Smooth muscle cell (in vitro differentiated cells): ENCODE measurements around the gene STK26. TPM values are rescaled to one million over a fixed set of nuclear protein-coding genes. Genes with fewer than 3 reads are reported as not detected.
"Not testable (repeated sequence)": the region's sequence is repeated elsewhere in the genome, so short reads cannot be mapped to it uniquely, and the experiment has no call there.

ENCODE experiments used
- DNase-seq: peaks from one replicate; lab custom pipeline; 2025; ENCODE audit not compliant: unreplicated experiment; lab: John Stamatoyannopoulos, UW
- H2AFZ ChIP-seq: fragments of 200-600 bp; sonication (generic); 2 replicates; pipeline ENCODE4 v1.6.0; 2016; ENCODE audit warnings: antibody characterized with exemption, low read depth, mild to moderate bottlenecking
- H3F3A ChIP-seq: fragments of 200-600 bp; sonication (generic); 2 replicates; pipeline ENCODE4 v1.6.0; 2017; ENCODE audit warnings: antibody characterized with exemption, low read depth
- H3K27ac ChIP-seq: fragments of 200-600 bp; sonication (generic); 2 replicates; pipeline ENCODE4 v1.5.1; 2016; ENCODE audit warnings: low read depth, mild to moderate bottlenecking
- H3K27me3 ChIP-seq: fragments of 200-600 bp; sonication (generic); 2 replicates; pipeline ENCODE4 v1.6.1; 2016; ENCODE audit warnings: low read depth, mild to moderate bottlenecking
- H3K36me3 ChIP-seq: fragments of 200-600 bp; sonication (generic); 2 replicates; pipeline ENCODE4 v1.5.1; 2016; ENCODE audit warnings: low read depth
- H3K4me1 ChIP-seq: fragments of 200-600 bp; sonication (generic); 2 replicates; pipeline ENCODE4 v1.5.1; 2016; ENCODE audit warnings: low read depth
- H3K4me2 ChIP-seq: fragments of 200-600 bp; sonication (generic); 2 replicates; pipeline ENCODE4 v1.6.0; 2016; ENCODE audit warnings: mild to moderate bottlenecking
- H3K4me3 ChIP-seq: fragments of 200-600 bp; sonication (generic); 2 replicates; pipeline ENCODE4 v1.5.1; 2016; ENCODE audit warnings: mild to moderate bottlenecking
- H3K79me2 ChIP-seq: fragments of 200-600 bp; sonication (generic); 2 replicates; pipeline ENCODE4 v1.6.0; 2016; ENCODE audit warnings: low read depth, mild to moderate bottlenecking
- H3K9ac ChIP-seq: fragments of 200-600 bp; sonication (generic); 2 replicates; pipeline ENCODE4 v1.6.0; 2016; ENCODE audit warnings: low read depth
- H3K9me3 ChIP-seq: fragments of 200-600 bp; sonication (generic); replicated peaks from 2 replicates; pipeline ENCODE4 v1.5.1; 2016; ENCODE audit warnings: low read depth
- H4K20me1 ChIP-seq: fragments of 200-600 bp; sonication (generic); 2 replicates; pipeline ENCODE4 v1.6.0; 2016; ENCODE audit warnings: low read depth
- WGBS: methylation state at CpG from one replicate; pipeline ENCODE4 v1.1.7; 2016; ENCODE audit warnings: low lambda C conversion rate; 5-methylcytosine and 5-hydroxymethylcytosine counted together
- polyA plus RNA-seq: library from polyadenylated mRNA; unstranded; fragments of >200 nt; fragmentation: Nextera tagmentation; extraction: Ambion mirVana; gene quantifications from 2 replicates; pipeline ENCODE4 v1.2.1, GENCODE V29; 2016
- total RNA-seq: library from RNA; depleted of rRNA; stranded (reverse); fragments of >200 nt; gene quantifications from 2 replicates; pipeline ENCODE4 v1.2.3, GENCODE V29; 2014
- TF ChIP-seq, protein P1 (sequence below): fragments of 200-600 bp; sonication (generic); IDR thresholded peaks from 2 replicates; pipeline ENCODE4 v1.5.1; 2017; ENCODE audit warnings: borderline replicate concordance, mild to moderate bottlenecking, antibody characterized with exemption; ENCODE audit not compliant: insufficient read depth, poor library complexity, severe bottlenecking

STK26 gene
- total and polyA plus RNA-seq, 2 experiments from 2014 or later = 13.2 to 50.9 TPM

DNA sequence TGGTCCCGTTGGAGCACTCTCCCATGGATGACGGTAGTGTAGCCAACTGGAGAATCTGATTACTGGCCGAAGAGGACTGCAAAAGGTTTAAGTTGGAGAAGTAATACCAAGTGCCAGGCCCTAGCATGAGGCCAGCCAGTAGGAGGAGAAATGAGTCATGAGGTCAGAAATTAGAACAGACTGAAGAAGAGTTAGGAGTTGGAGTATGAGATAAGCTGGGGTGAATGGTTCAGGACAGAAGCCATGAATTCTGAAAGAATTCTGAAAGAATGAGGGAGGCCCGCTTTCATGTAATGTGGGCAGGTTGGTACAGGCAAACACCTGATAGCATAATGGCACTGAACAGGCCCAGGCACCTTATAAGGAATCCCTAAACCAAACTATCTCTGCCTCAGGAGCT, 18.4 kb upstream of the STK26 start:
- no peaks in the 10 kb centered on the region for H3K79me2 ChIP-seq
- H2AFZ ChIP-seq = no peak overlapping the region
- H3K9me3 ChIP-seq = no peaks in the 10 kb centered on the region
- no peak overlapping the region for H3K9ac ChIP-seq
- no peak overlapping the region for H3K4me3 ChIP-seq
- H3K27ac ChIP-seq = peak overlapping the region; percentile 25
- WGBS = 57% methylated on average over 4 of the region's 4 CpGs
- no peak for DNase-seq
- TF ChIP-seq, protein P1, sequence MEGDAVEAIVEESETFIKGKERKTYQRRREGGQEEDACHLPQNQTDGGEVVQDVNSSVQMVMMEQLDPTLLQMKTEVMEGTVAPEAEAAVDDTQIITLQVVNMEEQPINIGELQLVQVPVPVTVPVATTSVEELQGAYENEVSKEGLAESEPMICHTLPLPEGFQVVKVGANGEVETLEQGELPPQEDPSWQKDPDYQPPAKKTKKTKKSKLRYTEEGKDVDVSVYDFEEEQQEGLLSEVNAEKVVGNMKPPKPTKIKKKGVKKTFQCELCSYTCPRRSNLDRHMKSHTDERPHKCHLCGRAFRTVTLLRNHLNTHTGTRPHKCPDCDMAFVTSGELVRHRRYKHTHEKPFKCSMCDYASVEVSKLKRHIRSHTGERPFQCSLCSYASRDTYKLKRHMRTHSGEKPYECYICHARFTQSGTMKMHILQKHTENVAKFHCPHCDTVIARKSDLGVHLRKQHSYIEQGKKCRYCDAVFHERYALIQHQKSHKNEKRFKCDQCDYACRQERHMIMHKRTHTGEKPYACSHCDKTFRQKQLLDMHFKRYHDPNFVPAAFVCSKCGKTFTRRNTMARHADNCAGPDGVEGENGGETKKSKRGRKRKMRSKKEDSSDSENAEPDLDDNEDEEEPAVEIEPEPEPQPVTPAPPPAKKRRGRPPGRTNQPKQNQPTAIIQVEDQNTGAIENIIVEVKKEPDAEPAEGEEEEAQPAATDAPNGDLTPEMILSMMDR = no peak
- H3K4me1 ChIP-seq = no peaks in the 10 kb centered on the region
- H3K36me3 ChIP-seq = no peaks in the 10 kb centered on the region
- no peaks in the 10 kb centered on the region for H3F3A ChIP-seq
- no peaks in the 10 kb centered on the region for H4K20me1 ChIP-seq
- no peak overlapping the region for H3K4me2 ChIP-seq
- H3K27me3 ChIP-seq = no peaks in the 10 kb centered on the region

DNA sequence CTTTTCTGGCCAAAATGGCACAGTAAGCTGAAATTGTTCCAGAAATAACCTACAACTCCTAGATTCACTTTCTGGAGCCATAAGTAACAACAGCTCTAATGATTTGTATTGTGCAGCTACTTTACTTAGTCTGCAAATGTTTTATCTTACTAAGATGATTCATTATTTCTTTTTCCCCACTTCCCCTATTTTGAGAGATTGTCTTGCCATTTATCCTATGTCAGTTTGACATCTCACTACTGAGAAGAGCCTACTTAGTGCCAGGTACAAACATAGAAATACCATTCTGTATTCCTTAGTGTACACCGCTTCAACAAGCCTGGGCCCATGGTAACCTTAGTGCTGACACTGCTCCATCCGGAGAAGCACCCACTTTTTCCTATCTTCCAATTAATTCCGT, 13.8 kb upstream of the STK26 start:
- no peaks in the 10 kb centered on the region for H3K4me1 ChIP-seq
- no peak overlapping the region for H3K27ac ChIP-seq
- TF ChIP-seq, protein P1 = no peak
- no peaks in the 10 kb centered on the region for H3F3A ChIP-seq
- no peaks in the 10 kb centered on the region for H4K20me1 ChIP-seq
- DNase-seq = no peak
- no peak overlapping the region for H3K9ac ChIP-seq
- H2AFZ ChIP-seq = no peak overlapping the region
- no peaks in the 10 kb centered on the region for H3K9me3 ChIP-seq
- no peak overlapping the region for H3K4me2 ChIP-seq
- no peaks in the 10 kb centered on the region for H3K36me3 ChIP-seq
- no peaks in the 10 kb centered on the region for H3K27me3 ChIP-seq
- H3K4me3 ChIP-seq = no peak overlapping the region
- 80% methylated on average over 3 of the region's 3 CpGs for WGBS
- H3K79me2 ChIP-seq = no peaks in the 10 kb centered on the region

DNA sequence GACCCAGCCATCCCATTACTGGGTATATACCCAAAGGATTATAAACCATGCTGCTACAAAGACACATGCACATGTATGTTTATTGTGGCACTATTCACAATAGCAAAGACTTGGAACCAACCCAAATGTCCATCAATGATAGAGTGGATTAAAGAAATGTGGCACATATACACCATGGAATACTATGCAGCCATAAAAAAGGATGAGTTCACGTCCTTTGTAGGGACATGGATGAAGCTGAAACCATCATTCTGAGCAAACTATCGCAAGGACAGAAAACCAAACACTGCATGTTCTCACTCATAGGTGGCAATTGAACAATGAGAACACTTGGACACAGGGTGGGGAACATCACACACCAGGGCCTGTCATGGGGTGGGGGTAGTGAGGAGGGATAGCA, 12.9 kb upstream of the STK26 start:
- WGBS = 63% methylated on average over 2 of the region's 2 CpGs
- H3K27ac ChIP-seq, H3K27me3 ChIP-seq, H3K79me2 ChIP-seq, H3K36me3 ChIP-seq, H3K4me3 ChIP-seq, H2AFZ ChIP-seq, H3K4me1 ChIP-seq, H3K4me2 ChIP-seq, H3K9ac ChIP-seq, H3K9me3 ChIP-seq, H4K20me1 ChIP-seq, DNase-seq, H3F3A ChIP-seq: not testable (repeated sequence)

DNA sequence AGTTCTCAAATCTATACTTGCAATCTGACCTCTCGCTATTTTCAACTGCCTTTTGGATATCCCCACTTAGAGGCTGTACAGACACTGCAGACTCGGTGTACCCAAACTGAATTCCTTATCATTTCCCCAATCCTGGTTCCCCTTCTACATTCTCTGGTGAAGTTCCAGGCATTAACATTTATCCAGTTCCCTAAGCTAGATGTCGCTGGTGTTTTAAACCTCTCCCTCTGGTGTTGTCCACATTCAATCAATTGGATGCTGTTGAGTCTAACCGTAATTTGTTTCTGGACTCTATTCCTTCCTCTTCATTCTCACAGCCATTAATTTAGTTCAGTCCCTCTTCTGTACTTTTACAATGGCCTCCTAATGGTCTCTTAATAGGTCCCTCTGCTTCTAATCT, 7.2 kb upstream of the STK26 start:
- 68% methylated on average over 4 of the region's 4 CpGs for WGBS
- Histone ChIP-seq H3K27me3 (no peaks in the 10 kb centered on the region), H4K20me1 (no peaks in the 10 kb centered on the region)

More for the DNA sequence above, 7.2 kb upstream of the STK26 start:
- TF ChIP-seq, protein P1 = no peak
- no peak overlapping the region for H3K4me2 ChIP-seq
- H3K4me3 ChIP-seq = no peak overlapping the region
- no peaks in the 10 kb centered on the region for H3F3A ChIP-seq
- H3K27ac ChIP-seq = no peak overlapping the region
- H3K79me2 ChIP-seq = no peaks in the 10 kb centered on the region
- no peaks in the 10 kb centered on the region for H3K9me3 ChIP-seq
- H3K4me1 ChIP-seq = no peaks in the 10 kb centered on the region
- DNase-seq = no peak
- no peaks in the 10 kb centered on the region for H3K36me3 ChIP-seq
- H3K9ac ChIP-seq = no peak overlapping the region
- H2AFZ ChIP-seq = no peak overlapping the region
